K562 (cell line): ENCODE results near the gene CCL19. TPM values are rescaled to one million over a fixed set of nuclear protein-coding genes. Genes with fewer than 3 reads are reported as not detected.

Experiments used
- ATAC-seq: fragments of 200-7000 bp; cut with Tn5 transposase; 3 replicates; pipeline ENCODE4 v1.9.1; 2020; ENCODE audit warnings: moderate library complexity
- BruUV-seq: library from RNA; stranded (reverse); fragments of 400-500 nt; replicated peaks from 2 replicates; lab custom pipeline; 2021; lab: Mats Ljungman, UMichigan
- CTCF ChIA-PET: fragments of 300-600 bp; formaldehyde crosslinking; extraction: SDS; loops from one replicate; lab custom pipeline; 2021; ENCODE audit warnings: low intra/inter-chr PET ratio; lab: Yijun Ruan, JAX
- POLR2A ChIA-PET: fragments of 300-600, 350-650 bp; sonication (Branson Sonifier 250); formaldehyde crosslinking; extraction: SDS; loops from one replicate; lab custom pipeline; 2021; ENCODE audit warnings: antibody characterized with exemption, inconsistent platforms; lab: Yijun Ruan, JAX
- DNase-seq, 4 experiments: peaks; one replicate each; pipeline versions ENCODE4 v3.0.0 to v3.0.0-alpha.2; 2011 to 2018; ENCODE audit warnings: low spot score in 3 of 4, mixed read lengths in 3 of 4; ENCODE audit errors: extremely low read depth in 1 of 4
- FAIRE-seq: peaks from 2 replicates; lab custom pipeline; 2011; peaks lifted over from hg19 to GRCh38; lab: Jason Lieb, UNC
- H2AFZ ChIP-seq: 2 replicates; pipeline ENCODE4 v1.6.0; 2011; ENCODE audit warnings: low read depth, low read length, control low read depth, inconsistent platforms
- H3K27ac ChIP-seq: fragments of 200-600 bp; 3 replicates; pipeline ENCODE4 v1.8.0; 2011; ENCODE audit warnings: low read depth, mild to moderate bottlenecking, control low read depth, inconsistent platforms, low read length, moderate library complexity, mixed read lengths; ENCODE audit errors: extremely low read depth
- H3K27me3 ChIP-seq, 2 experiments: fragments of 300-600 bp in 1 of 2; 2 replicates in 1 of 2; 3 replicates in 1 of 2; pipeline versions ENCODE4 v1.6.0 to v1.8.0; 2011; ENCODE audit warnings: inconsistent platforms in 2 of 2, low read length in 2 of 2, mild to moderate bottlenecking in 1 of 2, mixed read lengths in 1 of 2, moderate library complexity in 1 of 2; ENCODE audit not compliant: control insufficient read depth in 2 of 2, insufficient read depth in 2 of 2
- H3K36me3 ChIP-seq: fragments of 300-600 bp; 3 replicates; pipeline ENCODE4 v1.8.0; 2011; ENCODE audit warnings: mild to moderate bottlenecking, low read length, inconsistent platforms; ENCODE audit not compliant: control insufficient read depth, insufficient read depth
- H3K4me1 ChIP-seq, 2 experiments: fragments of 200-600 bp in 1 of 2; replicated peaks in 1 of 2; 2 replicates in 1 of 2; 3 replicates in 1 of 2; pipeline versions ENCODE4 v1.5.1 to v1.8.0; 2011; ENCODE audit warnings: inconsistent platforms in 2 of 2, low read length in 2 of 2, mild to moderate bottlenecking in 1 of 2, mixed read lengths in 1 of 2, moderate library complexity in 1 of 2; ENCODE audit not compliant: control insufficient read depth in 2 of 2, insufficient read depth in 2 of 2
- H3K4me2 ChIP-seq: 2 replicates; pipeline ENCODE4 v1.6.1; 2011; ENCODE audit warnings: low read length, control low read depth, inconsistent platforms, mixed read lengths; ENCODE audit not compliant: insufficient read depth
- H3K4me3 ChIP-seq: fragments of 200-600 bp; sonication (generic), shearing (Covaris generic); 2 replicates; pipeline ENCODE4 v1.5.1; 2016; ENCODE audit warnings: control low read depth, inconsistent platforms
- H3K79me2 ChIP-seq: fragments of 200-600 bp; 3 replicates; pipeline ENCODE4 v1.8.0; 2011; ENCODE audit warnings: low read length, inconsistent platforms; ENCODE audit not compliant: control insufficient read depth, insufficient read depth
- H3K9ac ChIP-seq, 2 experiments: 2 replicates each; pipeline versions ENCODE4 v1.6.0 to v1.6.1; 2011; ENCODE audit warnings: low read depth in 2 of 2, low read length in 2 of 2, control low read depth in 1 of 2, inconsistent platforms in 1 of 2, mild to moderate bottlenecking in 1 of 2, mixed read lengths in 1 of 2; ENCODE audit not compliant: insufficient read depth in 1 of 2
- H3K9me1 ChIP-seq: one replicate; pipeline ENCODE4 v1.6.0; 2011; ENCODE audit warnings: inconsistent platforms, mild to moderate bottlenecking, low read length, moderate library complexity; ENCODE audit not compliant: control insufficient read depth, insufficient read depth
- H3K9me3 ChIP-seq: replicated peaks from 2 replicates; pipeline ENCODE4 v1.5.1; 2011; ENCODE audit warnings: low read depth, low read length, inconsistent platforms; ENCODE audit not compliant: control insufficient read depth, insufficient read depth
- H4K20me1 ChIP-seq: replicated peaks from 2 replicates; pipeline ENCODE4 v1.6.1; 2011; ENCODE audit warnings: low read length, inconsistent platforms, mixed read lengths; ENCODE audit not compliant: control insufficient read depth, insufficient read depth
- CBX3 ChIP-seq, 2 experiments: IDR thresholded peaks; 1 replicate in 1 of 2; 2 replicates in 1 of 2; pipeline ENCODE4 v1.6.1; 2012; ENCODE audit warnings: inconsistent platforms in 2 of 2, low read length in 2 of 2, borderline replicate concordance in 1 of 2, control low read depth in 1 of 2
- JUND ChIP-seq, 2 experiments: IDR thresholded peaks; 2 replicates in 1 of 2; 3 replicates in 1 of 2; pipeline ENCODE4 v1.6.1; 2011; ENCODE audit warnings: borderline replicate concordance in 2 of 2, low read depth in 2 of 2, low read length in 2 of 2, improper control_type of control experiment in 1 of 2, missing biosample characterization in 1 of 2, missing genetic modification characterization in 1 of 2, missing genetic modification reagents in 1 of 2
- MXI1 ChIP-seq: IDR thresholded peaks from 2 replicates; pipeline ENCODE4 v1.6.1; 2011; ENCODE audit warnings: low read depth, mild to moderate bottlenecking, improper control_type of control experiment, low read length
- POLR2A ChIP-seq: fragments of 450-650 bp; conservative IDR thresholded peaks from 2 replicates; pipeline ENCODE4 v1.6.1; 2016
- RBM39 ChIP-seq: fragments of 200-400 bp; formaldehyde crosslinking; optimal IDR thresholded peaks from 2 replicates; pipeline ENCODE3; 2018; ENCODE audit warnings: low read depth, low read length
- SIN3A ChIP-seq, 2 experiments: fragments of 150-350 bp in 1 of 2; IDR thresholded peaks; 2 replicates each; pipeline ENCODE4 v1.6.1; 2011 to 2016; ENCODE audit warnings: borderline replicate concordance in 2 of 2, low read depth in 2 of 2, low read length in 2 of 2, mild to moderate bottlenecking in 2 of 2, moderate library complexity in 2 of 2; ENCODE audit not compliant: control insufficient read depth in 1 of 2
- SMARCA4 ChIP-seq: fragments of 450-650 bp; IDR thresholded peaks from 2 replicates; pipeline ENCODE4 v1.6.1; 2016
- SNIP1 ChIP-seq: fragments of 450-650 bp; IDR thresholded peaks from 2 replicates; pipeline ENCODE4 v1.7.1; 2017; ENCODE audit warnings: low read depth, mild to moderate bottlenecking
- TEAD1 ChIP-seq, 2 experiments: fragments of 450-650 bp in 1 of 2; sonication (generic) in 1 of 2; formaldehyde crosslinking; IDR thresholded peaks; 2 replicates each; pipeline versions ENCODE4 v1.4.0 to v1.8.0; 2020 to 2022; ENCODE audit warnings: mild to moderate bottlenecking in 2 of 2, missing genetic modification reagents in 1 of 2
- ZKSCAN3 ChIP-seq: fragments of 250-450 bp; sonication (Bioruptor Pico); IDR thresholded peaks from 2 replicates; pipeline ENCODE4 v1.4.0; 2020
- ZNF174 ChIP-seq: fragments of 250-450 bp; sonication (Bioruptor Pico); IDR thresholded peaks from 2 replicates; pipeline ENCODE4 v1.4.0; 2020; ENCODE audit warnings: mild to moderate bottlenecking
- WGBS: fragments of 100-300 bp; shearing (Covaris generic); methylation state at CpG from one replicate; pipeline ENCODE4 v1.1.6; 2016; ENCODE audit warnings: low coverage, mixed read lengths; ENCODE audit not compliant: insufficient coverage; ENCODE audit errors: missing lambda C conversion rate; 5-methylcytosine and 5-hydroxymethylcytosine counted together
- in situ Hi-C: fragments of 300-500 bp; cut with MboI; formaldehyde crosslinking; loops from 4 replicates; pipeline ENCODE4 v1.15.0; 2018; ENCODE audit warnings: inconsistent platforms, mixed read lengths
- intact Hi-C: fragments of 100-400 bp; cut with micrococcal nuclease; formaldehyde crosslinking; loops from 2 replicates; pipeline ENCODE4 v1.14.2; 2022
- polyA plus RNA-seq, 8 experiments: library from polyadenylated mRNA; depleted of rRNA in 4 of 8; stranded (reverse) in 5 of 8; unstranded in 3 of 8; fragments of >200 nt; fragmentation: Nextera tagmentation in 2 of 8; fragmentation: Illumina TruSeq in 1 of 8; extraction: Ambion mirVana in 2 of 8; extraction: Trizol in 1 of 8; gene quantifications; 2 replicates each; pipeline versions ENCODE4 v1.2.1 to v1.2.3, GENCODE V29; 2011 to 2014; ENCODE audit warnings: inconsistent platforms in 1 of 8, missing spikeins in 1 of 8
- total RNA-seq, 7 experiments: library from RNA; depleted of rRNA in 6 of 7; stranded (reverse); fragments of >200 nt in 6 of 7; fragmentation: Illumina TruSeq in 2 of 7; extraction: Trizol in 2 of 7; gene quantifications; 2 replicates each; pipeline versions ENCODE4 v1.2.1 to v1.2.3, GENCODE V29; 2011 to 2021; ENCODE audit warnings: low replicate concordance in 1 of 7

Gene CCL19
- total and polyA plus RNA-seq, 9 of the 15 experiments (the other 6 are each of a cell fraction or from before 2014, with no cell fraction given), result not detected

DNA sequence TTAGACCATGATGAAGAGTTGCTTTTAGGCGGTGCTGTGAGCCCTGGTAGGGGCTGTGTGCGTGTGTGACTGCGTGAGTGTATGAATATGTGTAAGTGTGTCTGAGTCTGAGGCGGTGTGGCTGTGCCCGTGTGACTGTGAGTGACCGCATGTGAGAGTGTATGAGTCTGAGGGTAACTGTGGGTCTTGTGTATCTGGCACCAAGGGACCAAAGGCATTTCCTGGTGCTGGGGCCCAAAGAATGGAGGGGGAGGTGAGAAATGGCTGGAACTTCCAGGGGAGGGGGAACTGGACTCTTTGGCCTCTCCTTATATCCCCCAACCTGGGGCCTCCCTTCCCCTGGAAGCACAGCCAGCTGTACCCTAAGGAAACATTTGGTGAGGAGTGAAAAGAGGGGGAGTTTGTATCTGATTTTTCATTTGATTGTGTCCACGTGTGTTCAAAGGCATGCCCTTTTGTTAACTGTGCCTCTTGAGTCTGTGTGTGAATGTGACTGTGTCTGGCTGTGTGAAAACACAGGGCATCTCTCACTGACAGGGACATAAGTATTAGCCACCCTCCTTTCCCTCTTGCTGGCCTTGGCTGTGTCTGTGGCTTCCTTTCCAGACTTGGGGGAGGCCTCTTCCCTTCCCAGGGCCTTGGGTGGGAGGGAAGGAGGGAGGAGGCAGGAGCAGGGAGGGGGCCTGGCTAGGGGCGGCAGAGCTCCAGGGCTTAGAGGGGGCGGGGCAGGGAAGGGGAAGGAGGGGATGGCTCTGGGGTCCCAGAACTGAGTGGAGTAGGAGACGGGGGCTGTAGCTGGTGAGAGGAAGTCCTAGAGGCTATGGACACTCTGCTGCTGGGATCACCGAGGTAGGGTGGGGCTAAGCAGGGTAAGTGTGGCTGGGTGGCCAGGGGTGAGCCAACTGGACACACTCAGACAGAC is 37.7 kb downstream of the CCL19 start:
- Histone ChIP-seq H3K27me3 (no peaks in the 10 kb centered on the region), H3K79me2 (peaks cover 3% of the 10 kb centered on the region; the same call in 2 of the 3 replicates), H3K27ac (peak overlapping the region; percentile 72), H3K9me1 (peaks cover 3% of the 10 kb centered on the region), H3K4me3 (no peak overlapping the region), H3K4me2 (peak overlapping the region; percentile 98), H3K36me3 (peaks cover 22% of the 10 kb centered on the region; the same call in 2 of the 3 replicates), H3K9me3 (no peaks in the 10 kb centered on the region), H3K9ac (peak overlapping the region; percentile 37 to 87; a peak in 3 of 4 replicates), H3K4me1 (peaks cover 29 to 43% of the 10 kb centered on the region in 2 experiments), H4K20me1 (no peaks in the 10 kb centered on the region), H2AFZ (peak overlapping the region; percentile 76)
- 43% methylated on average over 4 of the region's 11 CpGs for WGBS
- in situ Hi-C loops, result no loop called here
- ATAC-seq, result peak; percentile 3; the same call in 1 of the 3 replicates
- no TSS peak for BruUV-seq
- POLR2A ChIA-PET, result interaction anchor here (1.0 kb wide), 1 partner anchor 10 kb away, joined by 3 read pairs; no protein-coding TSS in a partner anchor
- intact Hi-C loops, result no loop called here
- TF ChIP-seq SNIP1 (no peak), POLR2A (0 out of 2 replicates have a peak, but pooled peaks have one; percentile 15)
- peak; percentile 46 for FAIRE-seq
- CTCF ChIA-PET, result no interaction called here
- DNase-seq, result peak in 2 of 4 experiments; percentile 39 to 51

DNA sequence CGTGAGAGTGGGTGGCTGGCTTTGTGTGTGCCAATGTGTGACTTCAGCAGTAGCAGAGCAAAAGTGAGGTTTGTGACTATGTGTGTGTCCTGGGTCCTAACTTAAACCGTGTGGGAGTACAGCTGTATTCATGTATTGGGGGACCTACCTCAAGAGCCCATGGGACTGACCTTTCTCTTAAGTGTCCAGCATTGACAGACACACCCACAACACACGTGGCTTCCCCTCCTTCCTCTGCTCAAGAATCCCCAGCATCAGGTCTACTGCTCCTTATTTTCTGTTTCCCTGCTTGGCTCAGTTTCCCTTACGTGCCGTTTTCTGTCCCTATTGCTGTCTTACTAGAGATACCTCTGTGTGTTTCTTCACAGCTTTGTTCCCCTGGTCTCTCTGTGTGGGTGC is 38.5 kb downstream of the CCL19 start:
- peak overlapping the region; percentile 34 for H3K4me3 ChIP-seq
- POLR2A ChIA-PET, result interaction anchor here (2.6 kb wide), 1 partner anchor 8 kb away, joined by 13 read pairs; no protein-coding TSS in a partner anchor
- in situ Hi-C loops (no loop called here), intact Hi-C loops (no loop called here)
- CTCF ChIA-PET, result interaction anchor here (0.8 kb wide), 1 partner anchor 50 kb away, joined by 3 read pairs; no protein-coding TSS in a partner anchor
- DNase-seq (no peak), FAIRE-seq (no peak), ATAC-seq (0 out of 3 replicates have a peak, but pooled peaks have one; percentile 6)
- H4K20me1 ChIP-seq, result no peaks in the 10 kb centered on the region
- peak overlapping the region; percentile 98 for H3K4me2 ChIP-seq
- peak overlapping the region; percentile 72 for H3K27ac ChIP-seq
- H3K4me1 ChIP-seq, result peaks cover 36 to 48% of the 10 kb centered on the region in 2 experiments
- H3K27me3 ChIP-seq, result no peaks in the 10 kb centered on the region
- H3K79me2 ChIP-seq, result peaks cover 11% of the 10 kb centered on the region
- peak overlapping the region; percentile 76 for H2AFZ ChIP-seq
- H3K9me3 ChIP-seq, result no peaks in the 10 kb centered on the region
- peaks cover 7% of the 10 kb centered on the region for H3K9me1 ChIP-seq
- H3K9ac ChIP-seq, result peak overlapping the region; percentile 47 to 87; a peak in 3 of 4 replicates
- WGBS, result 22% methylated on average over 5 of the region's 5 CpGs
- BruUV-seq, result no TSS peak
- peaks cover 27% of the 10 kb centered on the region; the same call in 2 of the 3 replicates for H3K36me3 ChIP-seq
- TF ChIP-seq JUND (IDR thresholded peaks at IDR 0.05; ENCODE audit: borderline replicate concordance, low read depth, low read length) (no peak), JUND (tag; IDR thresholded peaks at IDR 0.05; ENCODE audit: borderline replicate concordance, low read depth, low read length) (no peak), CBX3 (IDR thresholded peaks at IDR 0.05; ENCODE audit: borderline replicate concordance in 1 of 2, low read length in 2 of 2) (no peak), SIN3A (IDR thresholded peaks at IDR 0.05; ENCODE audit: borderline replicate concordance in 2 of 2, control insufficient read depth in 1 of 2, low read depth in 2 of 2, low read length in 2 of 2) (peak in 1 of 2 experiments; percentile 56; a peak in 2 of 4 replicates), SMARCA4 (0 out of 2 replicates have a peak, but pooled peaks have one; percentile 4), RBM39 (no peak), ZKSCAN3 (CRISPR knock-in tag) (no peak), ZNF174 (CRISPR knock-in tag) (no peak), MXI1 (peak; percentile 63; the same call in 1 of the 2 replicates), TEAD1 (CRISPR knock-in tag; IDR thresholded peaks at IDR 0.05) (no peak)
